Hepatocyte (in vitro differentiated cells): Measurements from ENCODE around the gene OSCAR. TPM values are rescaled to one million over a fixed set of nuclear protein-coding genes. Genes with fewer than 3 reads are reported as not detected.

Experiments
- DNase-seq: peaks from one replicate; pipeline ENCODE4 v3.0.0-alpha.2; 2016; ENCODE audit warnings: low spot score
- H2AFZ ChIP-seq: fragments of 200-600 bp; sonication (generic); 2 replicates; pipeline ENCODE4 v1.6.0; 2016; ENCODE audit warnings: antibody characterized with exemption, mild to moderate bottlenecking
- H3K27ac ChIP-seq: fragments of 200-600 bp; sonication (generic); 2 replicates; pipeline ENCODE4 v1.5.1; 2016; ENCODE audit warnings: mild to moderate bottlenecking
- H3K27me3 ChIP-seq: fragments of 200-600 bp; sonication (generic); 2 replicates; pipeline ENCODE4 v1.6.1; 2016
- H3K36me3 ChIP-seq: fragments of 200-600 bp; sonication (generic); replicated peaks from 2 replicates; pipeline ENCODE4 v1.5.1; 2016; ENCODE audit warnings: low read depth; ENCODE audit not compliant: insufficient read depth
- H3K4me1 ChIP-seq: fragments of 200-600 bp; sonication (generic); 2 replicates; pipeline ENCODE4 v1.5.1; 2016; ENCODE audit warnings: mild to moderate bottlenecking, moderate library complexity; ENCODE audit not compliant: insufficient read depth
- H3K4me2 ChIP-seq: fragments of 200-600 bp; sonication (generic); 2 replicates; pipeline ENCODE4 v1.6.0; 2016
- H3K4me3 ChIP-seq: fragments of 200-600 bp; sonication (generic); 2 replicates; pipeline ENCODE4 v1.5.1; 2016; ENCODE audit warnings: mild to moderate bottlenecking
- H3K79me2 ChIP-seq: fragments of 200-600 bp; sonication (generic); 2 replicates; pipeline ENCODE4 v1.6.0; 2017; ENCODE audit warnings: mild to moderate bottlenecking
- H3K9me2 ChIP-seq: fragments of 200-600 bp; sonication (generic); replicated peaks from 2 replicates; pipeline ENCODE4 v1.6.0; 2017; ENCODE audit warnings: mild to moderate bottlenecking; ENCODE audit not compliant: insufficient read depth
- H3K9me3 ChIP-seq: fragments of 200-600 bp; sonication (generic); 2 replicates; pipeline ENCODE4 v1.5.1; 2016; ENCODE audit warnings: low read depth, mild to moderate bottlenecking
- H4K20me1 ChIP-seq: fragments of 200-600 bp; sonication (generic); 2 replicates; pipeline ENCODE4 v1.6.0; 2016; ENCODE audit warnings: mild to moderate bottlenecking; ENCODE audit not compliant: insufficient read depth, poor library complexity, severe bottlenecking
- CTCF ChIP-seq: fragments of 200-600 bp; sonication (generic); IDR thresholded peaks from 2 replicates; pipeline ENCODE4 v1.5.1; 2016; ENCODE audit warnings: antibody characterized with exemption, mild to moderate bottlenecking; ENCODE audit not compliant: poor library complexity
- EZH2 ChIP-seq: fragments of 200-600 bp; sonication (generic); IDR thresholded peaks from 2 replicates; pipeline ENCODE4 v1.6.1; 2016; ENCODE audit warnings: antibody characterized with exemption, mild to moderate bottlenecking, borderline replicate concordance
- EZH2phosphoT487 ChIP-seq: fragments of 200-600 bp; sonication (generic); IDR thresholded peaks from one replicate; pipeline ENCODE4 v1.6.1; 2018; ENCODE audit warnings: antibody characterized with exemption, mild to moderate bottlenecking, low read depth, moderate library complexity; ENCODE audit not compliant: unreplicated experiment, severe bottlenecking
- WGBS: methylation state at CpG from one replicate; pipeline ENCODE4 v1.1.6; 2016; ENCODE audit warnings: low lambda C conversion rate; ENCODE audit errors: missing lambda C conversion rate; 5-methylcytosine and 5-hydroxymethylcytosine counted together
- polyA plus RNA-seq: library from polyadenylated mRNA; unstranded; fragments of >200 nt; fragmentation: Nextera tagmentation; extraction: Ambion mirVana; gene quantifications from 2 replicates; pipeline ENCODE4 v1.2.1, GENCODE V29; 2016
- total RNA-seq: library from RNA; depleted of rRNA; stranded (reverse); fragments of >200 nt; gene quantifications from 2 replicates; pipeline ENCODE4 v1.2.3, GENCODE V29; 2014

The OSCAR gene
- total and polyA plus RNA-seq, 2 experiments from 2014 or later = 0.16 TPM; not detected in 1

- Histone ChIP-seq H2AFZ (no peak overlapping the region), H3K9me2 (no peaks in the 10 kb centered on the region), H3K4me1 (no peaks in the 10 kb centered on the region), H3K4me2 (no peak overlapping the region), H3K36me3 (no peaks in the 10 kb centered on the region), H3K27ac (no peak overlapping the region), H4K20me1 (no peaks in the 10 kb centered on the region), H3K27me3 (no peaks in the 10 kb centered on the region), H3K4me3 (no peak overlapping the region), H3K79me2 (no peaks in the 10 kb centered on the region), H3K9me3 (no peaks in the 10 kb centered on the region)
- WGBS = 95% methylated on average over 11 of the region's 20 CpGs
- TF ChIP-seq EZH2 (no peak), EZH2phosphoT487 (no peak), CTCF (no peak)
- no peak for DNase-seq
Measured at GRCh38 chr19:54128441-54128725, 27.8 kb upstream of the OSCAR start.

GRCh38 chr19:54127688-54128440, 27.3 kb upstream of the OSCAR start:
- TF ChIP-seq CTCF (no peak), EZH2phosphoT487 (no peak), EZH2 (no peak)
- Histone ChIP-seq H3K27ac (no peak overlapping the region), H3K4me3 (no peak overlapping the region), H3K4me1 (no peaks in the 10 kb centered on the region), H2AFZ (no peak overlapping the region), H4K20me1 (no peaks in the 10 kb centered on the region), H3K9me2 (no peaks in the 10 kb centered on the region), H3K79me2 (no peaks in the 10 kb centered on the region), H3K27me3 (no peaks in the 10 kb centered on the region), H3K9me3 (no peaks in the 10 kb centered on the region), H3K36me3 (no peaks in the 10 kb centered on the region), H3K4me2 (no peak overlapping the region)
- no peak for DNase-seq
- 90% methylated on average over 28 of the region's 44 CpGs for WGBS

GRCh38 chr19:54125713-54126112, 25.1 kb upstream of the OSCAR start:
- H3K4me3 ChIP-seq = no peak overlapping the region
- H3K36me3 ChIP-seq = no peaks in the 10 kb centered on the region
- no peak overlapping the region for H3K27ac ChIP-seq
- H4K20me1 ChIP-seq = no peaks in the 10 kb centered on the region
- no peak for DNase-seq
- no peaks in the 10 kb centered on the region for H3K9me3 ChIP-seq
- H3K9me2 ChIP-seq = no peaks in the 10 kb centered on the region
- no peak overlapping the region for H2AFZ ChIP-seq
- no peaks in the 10 kb centered on the region for H3K27me3 ChIP-seq
- 98% methylated on average over 9 of the region's 9 CpGs for WGBS
- H3K79me2 ChIP-seq = no peaks in the 10 kb centered on the region
- no peaks in the 10 kb centered on the region for H3K4me1 ChIP-seq
- TF ChIP-seq EZH2phosphoT487 (no peak), CTCF (no peak), EZH2 (no peak)
- H3K4me2 ChIP-seq = no peak overlapping the region

- no peak for DNase-seq
- Histone ChIP-seq H3K4me2 (no peak overlapping the region), H3K27me3 (no peaks in the 10 kb centered on the region), H3K4me1 (no peaks in the 10 kb centered on the region), H3K27ac (no peak overlapping the region), H4K20me1 (no peaks in the 10 kb centered on the region), H3K4me3 (no peak overlapping the region), H3K9me3 (no peaks in the 10 kb centered on the region), H3K79me2 (no peaks in the 10 kb centered on the region), H2AFZ (no peak overlapping the region), H3K36me3 (no peaks in the 10 kb centered on the region), H3K9me2 (no peaks in the 10 kb centered on the region)
- WGBS = 94% methylated on average over 16 of the region's 19 CpGs
- no peak for TF ChIP-seq EZH2
- TF ChIP-seq EZH2phosphoT487 = no peak
- TF ChIP-seq CTCF = no peak
Measured at GRCh38 chr19:54124393-54124792, 23.8 kb upstream of the OSCAR start.
